Right atrium auricular region (tissue), 2 donors: ENCODE data around the gene YAF2. TPM values are rescaled to one million over a fixed set of nuclear protein-coding genes. Genes with fewer than 3 reads are reported as not detected.
"Not testable (repeated sequence)": the region's sequence is repeated elsewhere in the genome, so short reads cannot be mapped to it uniquely, and the experiment has no call there.

Experiments
- DNase-seq: peaks from one replicate; pipeline ENCODE4 v3.0.0-alpha.2; 2019; ENCODE audit warnings: low spot score
- H3K27ac ChIP-seq, 2 donors: fragments of 200-600 bp; sonication (generic); 1 replicate in 1 of 2; 2 replicates in 1 of 2; pipeline ENCODE4 v1.5.1; 2016 to 2019
- H3K27me3 ChIP-seq, 2 donors: fragments of 200-600 bp; sonication (generic); one replicate each; pipeline versions ENCODE4 v1.5.1 to v1.6.0; 2017 to 2019
- H3K36me3 ChIP-seq: fragments of 200-600 bp; sonication (generic); one replicate; pipeline ENCODE4 v1.5.1; 2016
- H3K4me1 ChIP-seq, 2 donors: fragments of 200-600 bp; sonication (generic); one replicate each; pipeline versions ENCODE4 v1.5.1 to v1.6.0; 2017 to 2019
- H3K4me3 ChIP-seq, 2 donors: fragments of 200-600 bp; sonication (generic); 1 replicate in 1 of 2; 2 replicates in 1 of 2; pipeline ENCODE4 v1.5.1; 2017 to 2019; ENCODE audit warnings: mild to moderate bottlenecking in 1 of 2, moderate library complexity in 1 of 2
- H3K9me3 ChIP-seq, 2 donors: fragments of 200-600 bp; sonication (generic); one replicate each; pipeline ENCODE4 v1.5.1; 2019
- total RNA-seq, 2 donors: library from RNA; depleted of rRNA; stranded (reverse); fragments of >200 nt; gene quantifications; one replicate each; pipeline ENCODE4 v1.1.0, GENCODE V29; 2016
- TF ChIP-seq, protein P1 (sequence below), 2 donors: fragments of 200-600 bp; sonication (generic); IDR thresholded peaks; one replicate each; pipeline ENCODE4 v1.5.1; 2019; ENCODE audit warnings: antibody characterized with exemption in 2 of 2

The YAF2 gene
- total RNA-seq, 2 donors from 2014 or later: 54.3 to 63.2 TPM

DNA sequence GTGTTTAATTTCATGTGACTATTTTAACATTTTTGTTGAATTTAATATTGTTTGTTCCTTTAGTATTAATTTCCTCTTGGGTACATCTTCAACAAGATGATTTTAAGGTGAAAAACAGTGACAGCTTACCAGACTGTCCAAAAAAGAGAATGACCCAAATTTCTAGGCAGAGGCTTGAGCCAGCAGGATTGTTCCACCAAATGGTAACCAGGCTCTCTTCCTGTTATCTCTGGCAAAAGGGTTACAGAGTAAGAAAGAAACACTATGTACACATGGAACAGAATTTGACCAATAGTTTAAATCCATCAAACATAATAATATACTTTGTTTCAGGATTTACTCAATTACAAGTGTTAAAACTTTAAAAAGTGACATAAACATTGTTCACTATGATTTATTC is 39.0 kb downstream of the YAF2 start:
- TF ChIP-seq, protein P1, sequence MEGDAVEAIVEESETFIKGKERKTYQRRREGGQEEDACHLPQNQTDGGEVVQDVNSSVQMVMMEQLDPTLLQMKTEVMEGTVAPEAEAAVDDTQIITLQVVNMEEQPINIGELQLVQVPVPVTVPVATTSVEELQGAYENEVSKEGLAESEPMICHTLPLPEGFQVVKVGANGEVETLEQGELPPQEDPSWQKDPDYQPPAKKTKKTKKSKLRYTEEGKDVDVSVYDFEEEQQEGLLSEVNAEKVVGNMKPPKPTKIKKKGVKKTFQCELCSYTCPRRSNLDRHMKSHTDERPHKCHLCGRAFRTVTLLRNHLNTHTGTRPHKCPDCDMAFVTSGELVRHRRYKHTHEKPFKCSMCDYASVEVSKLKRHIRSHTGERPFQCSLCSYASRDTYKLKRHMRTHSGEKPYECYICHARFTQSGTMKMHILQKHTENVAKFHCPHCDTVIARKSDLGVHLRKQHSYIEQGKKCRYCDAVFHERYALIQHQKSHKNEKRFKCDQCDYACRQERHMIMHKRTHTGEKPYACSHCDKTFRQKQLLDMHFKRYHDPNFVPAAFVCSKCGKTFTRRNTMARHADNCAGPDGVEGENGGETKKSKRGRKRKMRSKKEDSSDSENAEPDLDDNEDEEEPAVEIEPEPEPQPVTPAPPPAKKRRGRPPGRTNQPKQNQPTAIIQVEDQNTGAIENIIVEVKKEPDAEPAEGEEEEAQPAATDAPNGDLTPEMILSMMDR (IDR thresholded peaks at IDR 0.05): no peak
- Histone ChIP-seq H3K27ac (no peak overlapping the region), H3K27me3 (no peaks in the 10 kb centered on the region), H3K4me3 (no peak overlapping the region), H3K4me1 (peaks cover 0 to 24% of the 10 kb centered on the region in 2 donors), H3K9me3 (no peaks in the 10 kb centered on the region), H3K36me3 (peaks cover 8% of the 10 kb centered on the region)
- DNase-seq: no peak

DNA sequence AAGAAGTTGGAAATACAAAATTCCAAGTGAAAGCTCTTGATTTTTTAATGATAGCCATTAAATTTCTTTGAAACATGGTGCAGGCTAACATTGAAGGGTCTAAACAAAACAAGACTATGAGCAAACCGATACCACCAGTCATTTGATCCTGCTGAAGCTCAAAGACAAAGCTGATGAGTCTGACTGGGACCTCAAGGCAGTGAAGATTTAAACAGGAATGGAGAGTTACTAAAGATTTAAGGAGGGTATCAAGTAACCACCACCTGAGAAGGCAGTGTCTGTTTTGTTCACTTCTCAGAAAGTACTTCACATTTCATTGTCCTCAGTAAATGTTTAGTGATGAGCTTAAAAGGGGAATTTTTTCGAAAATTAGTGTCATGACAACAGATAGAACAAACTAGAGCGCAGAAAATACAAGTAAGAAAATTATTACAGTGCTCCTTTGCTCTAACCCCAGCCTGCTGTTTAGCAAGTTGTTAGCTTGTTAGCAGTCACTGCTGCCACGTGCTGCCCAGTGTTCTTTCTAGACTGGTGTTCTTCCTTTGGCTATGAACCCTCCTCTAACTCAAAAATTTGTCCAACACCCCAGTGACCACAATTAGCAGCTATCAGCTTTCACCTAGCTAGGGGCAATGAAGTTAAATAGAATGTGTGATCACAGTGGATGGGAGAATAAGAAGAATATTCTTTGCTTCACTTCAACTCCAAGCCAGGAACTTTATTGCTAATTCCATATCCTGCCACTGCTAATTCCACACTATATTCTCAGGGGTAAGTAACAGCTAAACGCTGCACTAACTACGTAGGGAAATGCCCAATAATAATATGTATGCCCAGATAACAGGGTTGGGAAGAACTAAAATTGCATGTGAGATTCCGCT is 41.1 kb downstream of the YAF2 start:
- peaks cover 0 to 24% of the 10 kb centered on the region in 2 donors for H3K4me1 ChIP-seq
- H3K36me3 ChIP-seq: peaks cover 8% of the 10 kb centered on the region
- TF ChIP-seq, protein P1 (IDR thresholded peaks at IDR 0.05): no peak
- no peak for DNase-seq
- no peaks in the 10 kb centered on the region for H3K9me3 ChIP-seq
- H3K4me3 ChIP-seq: no peak overlapping the region
- no peaks in the 10 kb centered on the region for H3K27me3 ChIP-seq
- H3K27ac ChIP-seq: no peak overlapping the region

DNA sequence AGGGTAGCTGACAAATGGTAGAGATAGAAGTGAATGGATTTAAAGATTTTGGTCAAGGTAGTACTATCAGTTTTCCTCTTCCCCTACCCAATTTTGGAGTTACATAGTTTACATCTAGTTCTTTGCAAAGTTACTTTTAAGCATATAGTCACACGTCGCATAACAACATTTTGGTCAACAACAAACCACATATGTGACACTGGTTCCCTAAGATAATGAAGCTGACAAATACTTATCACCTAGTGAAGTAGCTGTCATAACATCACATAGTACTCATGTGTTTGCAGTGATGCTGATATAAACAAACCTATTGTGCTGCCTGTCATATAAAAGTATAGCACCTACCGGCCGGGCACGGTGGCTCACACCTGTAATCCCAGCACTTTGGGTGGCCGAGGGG is 45.4 kb downstream of the YAF2 start:
- H3K4me3 ChIP-seq: no peak overlapping the region

DNA sequence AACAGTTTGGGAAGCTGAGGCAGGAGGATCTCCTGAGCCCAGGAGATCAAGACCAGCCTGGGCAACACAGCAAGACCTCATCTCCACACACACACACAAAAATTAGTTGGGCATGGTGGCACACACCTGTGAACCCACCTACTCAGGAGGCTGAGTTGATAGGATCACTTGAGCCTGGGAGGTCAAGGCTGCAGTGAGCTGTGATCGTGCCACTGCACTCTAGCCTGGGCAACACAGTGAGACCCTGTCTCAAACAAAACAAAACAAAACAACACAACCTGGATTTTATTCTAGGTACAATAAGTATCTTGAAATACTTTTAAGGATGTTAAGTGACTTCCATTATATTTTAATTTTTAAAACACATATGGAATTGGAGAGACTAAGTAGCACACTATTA is 45.8 kb downstream of the YAF2 start:
- Histone ChIP-seq H3K27ac (no peak overlapping the region), H3K4me3 (no peak overlapping the region), H3K36me3 (peaks cover 5% of the 10 kb centered on the region), H3K4me1 (no peaks in the 10 kb centered on the region), H3K9me3 (no peaks in the 10 kb centered on the region), H3K27me3 (no peaks in the 10 kb centered on the region)
- no peak for DNase-seq
- TF ChIP-seq, protein P1 (IDR thresholded peaks at IDR 0.05): no peak

More for the DNA sequence above, 45.4 kb downstream of the YAF2 start:
- H3K9me3 ChIP-seq: no peaks in the 10 kb centered on the region
- peaks cover 8% of the 10 kb centered on the region for H3K36me3 ChIP-seq
- H3K27me3 ChIP-seq: no peaks in the 10 kb centered on the region
- DNase-seq: no peak
- H3K4me1 ChIP-seq: no peaks in the 10 kb centered on the region
- TF ChIP-seq, protein P1 (IDR thresholded peaks at IDR 0.05): no peak
- no peak overlapping the region for H3K27ac ChIP-seq

DNA sequence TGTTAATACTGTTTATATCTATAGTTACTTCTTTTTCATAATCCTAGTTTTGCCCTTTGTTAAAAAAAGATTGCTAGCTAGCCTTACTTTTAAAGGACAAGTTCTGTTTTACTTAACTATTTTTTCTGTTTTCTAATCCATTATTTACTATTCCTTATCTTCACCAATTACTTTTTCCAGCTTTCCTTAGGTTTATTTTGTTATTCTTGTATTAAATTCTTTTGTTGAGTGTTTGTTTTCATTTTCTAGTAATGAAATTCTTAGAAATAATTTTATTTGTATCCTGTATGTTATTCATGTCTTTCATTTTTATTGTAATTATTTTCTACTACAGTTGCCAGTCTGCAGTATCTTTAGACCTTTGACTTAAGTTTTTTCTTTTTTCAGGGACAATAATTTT is 47.7 kb downstream of the YAF2 start:
- H3K4me1 ChIP-seq: no peaks in the 10 kb centered on the region
- H3K36me3 ChIP-seq: no peaks in the 10 kb centered on the region
- DNase-seq: no peak
- TF ChIP-seq, protein P1 (IDR thresholded peaks at IDR 0.05): no peak
- no peak overlapping the region for H3K27ac ChIP-seq
- H3K4me3 ChIP-seq: no peak overlapping the region
- H3K27me3 ChIP-seq: no peaks in the 10 kb centered on the region
- no peaks in the 10 kb centered on the region for H3K9me3 ChIP-seq

DNA sequence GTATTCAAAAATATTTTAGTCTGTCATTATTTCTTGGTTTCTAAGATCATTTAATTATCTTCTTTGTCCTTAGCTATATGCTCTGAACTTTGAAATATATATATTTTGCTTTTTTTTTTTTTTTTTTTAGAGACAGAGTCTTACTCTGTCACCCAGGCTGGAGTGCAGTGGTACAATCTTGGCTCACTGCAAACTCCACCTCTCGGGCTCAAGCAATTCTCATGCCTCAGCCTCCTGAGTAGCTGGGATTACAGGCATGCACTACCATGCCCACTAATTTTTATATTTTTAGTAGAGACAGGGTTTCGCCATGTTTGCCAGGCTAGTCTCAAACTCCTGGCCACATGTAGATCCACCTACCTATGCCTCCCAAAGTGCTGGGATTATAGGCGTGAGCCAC is 49.8 kb downstream of the YAF2 start:
- H3K9me3 ChIP-seq, H3K27me3 ChIP-seq, H3K36me3 ChIP-seq, H3K4me3 ChIP-seq, DNase-seq, H3K27ac ChIP-seq: not testable (repeated sequence)
- peaks cover 0 to 13% of the 10 kb centered on the region in 2 donors for H3K4me1 ChIP-seq
